Progenitor cell of endocrine pancreas (in vitro differentiated cells): Measurements from ENCODE around the gene SPSB1. TPM values are rescaled to one million over a fixed set of nuclear protein-coding genes. Genes with fewer than 3 reads are reported as not detected.

Experiments
- DNase-seq: peaks from one replicate; pipeline ENCODE4 v3.0.0; 2021; ENCODE audit warnings: low spot score; ENCODE audit not compliant: unreplicated experiment
- H3K27ac Mint-ChIP-seq: 2 replicates; pipeline ENCODE4 v1.8.0; 2021; ENCODE audit warnings: mild to moderate bottlenecking, moderate library complexity, mixed read lengths
- H3K27me3 Mint-ChIP-seq: 2 replicates; pipeline ENCODE4 v1.8.0; 2021; ENCODE audit warnings: mixed read lengths
- H3K36me3 Mint-ChIP-seq: 2 replicates; pipeline ENCODE4 v1.8.0; 2022; ENCODE audit warnings: mixed read lengths; ENCODE audit not compliant: insufficient read depth
- H3K4me1 Mint-ChIP-seq: 2 replicates; pipeline ENCODE4 v1.8.0; 2021; ENCODE audit warnings: low read depth, mixed read lengths
- H3K4me3 Mint-ChIP-seq: 2 replicates; pipeline ENCODE4 v1.8.0; 2021; ENCODE audit warnings: low read depth, mild to moderate bottlenecking, moderate library complexity, mixed read lengths
- H3K9me3 Mint-ChIP-seq: 2 replicates; pipeline ENCODE4 v1.8.0; 2021; ENCODE audit warnings: low read depth, mixed read lengths
- CTCF ChIP-seq: fragments of 200-600 bp; sonication (generic); IDR thresholded peaks from one replicate; pipeline ENCODE4 v1.5.0; 2021; ENCODE audit warnings: antibody characterized with exemption, mild to moderate bottlenecking; ENCODE audit not compliant: unreplicated experiment
- total RNA-seq: library from RNA; stranded (reverse); gene quantifications from 2 replicates; pipeline ENCODE4 v1.2.1, GENCODE V29; 2021

SPSB1 gene
- total RNA-seq, 1 donor from 2014 or later: 6.6 TPM

GRCh38 chr1:9388335-9389180 is 95.9 kb downstream of the SPSB1 start:
- Mint-ChIP-seq H3K9me3 (peaks cover 3% of the 10 kb centered on the region), H3K27ac (no peak overlapping the region), H3K4me1 (peaks cover 2% of the 10 kb centered on the region)

GRCh38 chr1:9389968-9390367 is 97.3 kb downstream of the SPSB1 start:
- Mint-ChIP-seq H3K27me3 (peaks cover 17% of the 10 kb centered on the region), H3K4me1 (peaks cover 2% of the 10 kb centered on the region), H3K27ac (no peak overlapping the region), H3K9me3 (peaks cover 3% of the 10 kb centered on the region), H3K36me3 (no peaks in the 10 kb centered on the region), H3K4me3 (no peak overlapping the region)
- no peak for DNase-seq
- no peak for TF ChIP-seq CTCF

More at GRCh38 chr1:9388335-9389180, 95.9 kb downstream of the SPSB1 start:
- Mint-ChIP-seq H3K27me3 (peaks cover 23% of the 10 kb centered on the region), H3K4me3 (no peak overlapping the region), H3K36me3 (no peaks in the 10 kb centered on the region)
- DNase-seq: no peak
- TF ChIP-seq CTCF: no peak

DNA sequence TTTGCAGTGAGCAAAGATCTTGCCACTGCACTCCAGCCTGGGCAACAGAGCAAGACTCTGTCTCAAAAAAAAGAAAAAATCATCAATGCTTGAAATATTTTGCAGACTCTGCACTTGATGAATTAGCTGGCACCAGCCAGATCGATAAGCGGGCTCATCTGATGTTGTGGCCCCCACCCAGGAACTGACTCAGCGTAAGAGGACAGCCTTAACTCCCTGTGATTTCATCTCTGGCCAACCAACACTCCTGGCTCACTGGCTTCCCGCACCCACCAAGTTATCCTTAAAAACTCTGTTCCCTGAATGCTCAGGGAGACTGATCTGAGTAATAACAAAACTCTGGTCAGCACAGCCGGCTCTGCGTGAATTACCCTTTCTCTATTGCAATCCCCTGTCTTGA is 98.9 kb downstream of the SPSB1 start:
- no peak for TF ChIP-seq CTCF
- peaks cover 1% of the 10 kb centered on the region for H3K36me3 Mint-ChIP-seq
- peaks cover 20% of the 10 kb centered on the region for H3K27me3 Mint-ChIP-seq
- no peak overlapping the region for H3K27ac Mint-ChIP-seq
- no peak for DNase-seq
- H3K9me3 Mint-ChIP-seq: peaks cover 8% of the 10 kb centered on the region
- peaks cover 2% of the 10 kb centered on the region for H3K4me1 Mint-ChIP-seq
- no peak overlapping the region for H3K4me3 Mint-ChIP-seq

DNA sequence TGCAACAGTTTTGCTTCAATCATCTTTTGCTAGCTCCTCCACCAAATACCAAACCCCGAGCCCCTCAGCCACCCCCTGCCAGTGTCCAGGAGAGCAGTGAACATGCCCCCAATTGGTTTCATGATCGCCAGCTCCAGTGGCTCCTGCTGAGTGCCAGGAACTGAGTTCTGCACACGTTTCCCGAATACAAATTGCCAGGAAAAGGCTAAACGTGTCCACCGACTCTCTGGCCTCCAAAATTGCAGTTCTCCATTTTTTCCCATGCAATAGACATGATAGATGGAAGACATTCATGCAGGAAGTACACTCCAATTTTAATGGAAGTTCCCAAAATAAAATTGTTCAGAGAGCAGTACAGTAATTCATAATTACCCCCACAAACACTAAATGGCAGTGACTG is 101.3 kb downstream of the SPSB1 start:
- Mint-ChIP-seq H3K9me3 (peaks cover 8% of the 10 kb centered on the region), H3K27ac (no peak overlapping the region), H3K27me3 (peaks cover 13% of the 10 kb centered on the region), H3K4me3 (no peak overlapping the region), H3K4me1 (peaks cover 2% of the 10 kb centered on the region), H3K36me3 (peaks cover 1% of the 10 kb centered on the region)
- no peak for DNase-seq
- no peak for TF ChIP-seq CTCF

GRCh38 chr1:9395018-9395417 is 102.3 kb downstream of the SPSB1 start:
- Mint-ChIP-seq H3K27ac (no peak overlapping the region), H3K27me3 (peaks cover 11% of the 10 kb centered on the region), H3K36me3 (peaks cover 1% of the 10 kb centered on the region), H3K4me3 (no peak overlapping the region), H3K4me1 (no peaks in the 10 kb centered on the region), H3K9me3 (peaks cover 5% of the 10 kb centered on the region)
- TF ChIP-seq CTCF: no peak
- no peak for DNase-seq
